GM18502 (cell line): ENCODE data around the gene MUC5B.
"Not testable (repeated sequence)": the region's sequence is repeated elsewhere in the genome, so short reads cannot be mapped to it uniquely, and the experiment has no call there.

Experiments used
- ATAC-seq: cut with Tn5 transposase; IDR thresholded peaks from one replicate; pipeline ENCODE4 v1.9.1; 2021; ENCODE audit warnings: mild to moderate bottlenecking; ENCODE audit not compliant: unreplicated experiment, poor library complexity

Gene MUC5B

DNA sequence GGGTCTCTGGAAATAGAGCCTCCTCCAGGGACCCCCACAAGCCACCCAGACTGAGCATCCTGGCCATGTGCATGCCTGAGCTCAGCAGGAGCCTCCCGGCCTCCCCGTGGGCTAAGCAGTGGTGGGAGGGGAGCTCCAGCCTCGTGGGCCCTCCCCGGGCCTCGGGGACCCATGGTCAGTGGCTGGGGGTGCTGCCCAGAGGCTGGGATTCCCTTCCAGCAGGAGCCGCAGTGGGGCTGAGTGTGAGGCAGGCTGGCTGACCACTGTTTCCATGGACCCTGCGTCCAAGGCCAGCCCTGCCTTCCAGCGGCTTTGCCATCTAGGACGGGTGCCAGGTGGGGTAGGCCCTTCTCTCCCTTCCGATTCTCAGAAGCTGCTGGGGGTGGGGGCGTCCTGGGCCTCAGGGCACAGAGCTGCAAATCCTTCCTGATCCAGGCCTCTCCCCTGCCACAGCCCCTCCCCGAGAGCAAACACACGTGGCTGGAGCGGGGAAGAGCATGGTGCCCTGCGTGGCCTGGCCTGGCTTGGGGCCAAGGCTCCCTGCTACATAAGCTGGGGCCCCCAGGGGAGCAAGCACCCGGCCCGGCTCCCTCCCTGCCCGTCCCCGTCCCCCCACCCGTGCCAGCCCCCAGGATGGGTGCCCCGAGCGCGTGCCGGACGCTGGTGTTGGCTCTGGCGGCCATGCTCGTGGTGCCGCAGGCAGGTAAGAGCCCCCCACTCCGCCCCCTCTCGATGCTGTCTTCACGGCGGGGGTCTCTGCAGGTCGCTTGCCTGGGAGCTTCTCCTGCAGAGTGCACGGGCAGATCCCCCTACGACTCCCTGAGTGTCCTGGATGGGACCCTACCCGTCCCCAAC lies at the start of gene MUC5B:
MUC5B (plus strand) TSS at position 576 of the 855 bp plus-strand sequence; CDS start at position 634, 58 bp downstream.
- no peak for ATAC-seq

DNA sequence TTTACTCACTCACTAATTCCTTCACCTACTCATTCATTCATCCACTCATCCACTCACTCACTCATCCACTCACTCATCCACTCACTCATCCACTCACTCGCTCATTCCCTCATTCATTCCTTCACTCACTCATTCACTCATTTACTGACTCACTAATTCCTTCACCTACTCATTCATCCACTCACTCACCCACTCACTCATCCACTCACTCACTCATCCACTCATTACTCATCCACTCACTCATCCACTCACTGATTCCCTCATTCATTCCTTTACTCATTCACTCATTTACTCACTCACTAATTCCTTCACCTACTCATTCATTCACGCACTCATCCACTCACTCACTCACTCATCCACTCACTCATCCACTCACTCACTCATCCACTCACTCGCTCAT lies 49.5 kb upstream of the MUC5B start:
- not testable (repeated sequence) for ATAC-seq

DNA sequence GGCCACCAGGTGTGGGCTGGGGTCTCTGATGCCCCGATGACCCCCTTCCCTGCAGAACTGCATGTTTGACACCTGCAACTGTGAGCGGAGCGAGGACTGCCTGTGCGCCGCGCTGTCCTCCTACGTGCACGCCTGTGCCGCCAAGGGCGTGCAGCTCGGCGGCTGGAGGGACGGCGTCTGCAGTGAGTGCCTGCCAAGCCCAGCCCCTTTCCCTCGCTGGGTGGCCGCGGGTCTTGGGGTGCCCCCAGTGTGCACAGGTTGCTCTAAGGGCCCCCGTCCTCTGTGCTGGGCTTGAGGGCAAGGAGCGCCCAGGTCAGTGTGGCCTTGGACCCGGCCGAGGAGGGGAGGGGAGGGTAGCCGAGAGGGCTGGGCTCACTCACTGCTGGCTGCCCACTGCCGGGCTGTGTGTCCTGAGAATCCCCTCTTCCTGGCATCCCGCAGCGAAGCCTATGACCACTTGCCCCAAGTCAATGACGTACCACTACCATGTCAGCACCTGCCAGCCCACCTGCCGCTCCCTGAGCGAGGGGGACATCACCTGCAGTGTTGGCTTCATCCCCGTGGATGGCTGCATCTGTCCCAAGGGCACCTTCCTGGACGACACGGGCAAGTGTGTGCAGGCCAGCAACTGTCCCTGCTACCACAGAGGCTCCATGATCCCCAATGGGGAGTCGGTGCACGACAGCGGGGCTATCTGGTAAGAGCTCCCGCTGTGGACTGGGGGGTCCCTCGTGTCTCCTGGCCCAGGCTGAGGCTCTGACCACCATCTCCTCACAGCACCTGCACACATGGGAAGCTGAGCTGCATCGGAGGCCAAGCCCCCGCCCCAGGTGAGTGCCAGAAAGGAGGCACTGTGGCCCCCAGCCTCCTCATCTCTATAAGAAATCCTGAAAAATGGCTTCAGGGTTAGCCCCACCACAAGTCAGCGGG lies 48.2 kb upstream of the MUC5B start:
- ATAC-seq = no peak

DNA sequence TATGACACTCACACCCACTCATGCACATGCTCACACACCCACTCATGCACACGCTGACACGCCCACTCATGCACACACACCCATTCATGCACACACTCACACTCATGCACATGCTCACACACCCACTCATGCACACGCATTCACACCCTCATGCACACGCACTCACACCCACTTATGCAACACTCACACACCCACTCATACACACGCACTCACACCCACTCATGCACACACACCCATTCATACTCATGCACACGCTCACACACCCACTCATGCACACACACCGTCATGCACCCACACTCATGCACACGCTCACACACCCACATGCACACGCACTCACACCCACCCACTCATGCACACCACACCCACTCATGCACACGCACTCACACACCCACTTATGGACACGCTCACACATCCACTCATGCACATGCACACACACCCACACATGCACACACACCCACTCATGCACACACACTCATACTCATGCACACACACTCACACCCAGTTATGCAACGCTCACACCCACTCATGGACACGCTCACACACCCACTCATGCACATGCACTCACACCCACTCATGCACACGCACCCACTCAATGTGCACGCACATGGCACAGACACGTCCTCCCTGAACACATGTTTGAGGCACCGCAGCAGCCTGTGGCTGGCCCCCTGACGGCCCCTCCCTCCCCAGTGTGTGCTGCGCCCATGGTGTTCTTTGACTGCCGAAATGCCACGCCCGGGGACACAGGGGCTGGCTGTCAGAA lies 47.2 kb upstream of the MUC5B start:
- no peak for ATAC-seq

DNA sequence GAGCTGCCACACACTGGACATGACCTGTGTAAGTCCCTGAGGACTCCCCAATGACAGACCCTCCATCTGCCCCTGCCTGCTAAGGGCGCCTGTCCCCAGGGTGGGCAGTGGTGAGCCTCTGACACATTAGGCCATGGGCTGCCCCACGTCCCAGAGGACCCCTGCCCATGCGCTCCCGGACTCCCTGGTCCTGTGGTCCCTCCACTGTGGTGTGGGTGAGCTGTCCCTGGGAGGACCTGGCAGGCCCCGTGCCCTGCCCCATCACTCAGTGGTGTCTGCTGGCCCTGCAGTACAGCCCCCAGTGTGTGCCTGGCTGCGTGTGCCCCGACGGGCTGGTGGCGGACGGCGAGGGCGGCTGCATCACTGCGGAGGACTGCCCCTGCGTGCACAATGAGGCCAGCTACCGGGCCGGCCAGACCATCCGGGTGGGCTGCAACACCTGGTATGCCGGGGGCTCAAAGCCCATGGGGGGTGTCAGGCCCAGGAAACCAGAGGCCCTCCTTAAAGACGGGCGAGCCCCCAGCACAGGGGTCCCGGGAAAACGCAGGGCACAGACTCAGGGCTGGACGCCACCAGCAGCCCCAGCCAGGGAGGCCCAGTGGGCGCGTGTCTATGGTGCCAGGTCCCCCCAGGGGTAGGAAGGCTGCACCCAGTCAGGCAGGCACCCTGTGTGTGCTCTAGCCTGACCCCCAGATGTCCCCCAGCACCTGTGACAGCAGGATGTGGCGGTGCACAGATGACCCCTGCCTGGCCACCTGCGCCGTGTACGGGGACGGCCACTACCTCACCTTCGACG lies 46.4 kb upstream of the MUC5B start:
- ATAC-seq = no peak

DNA sequence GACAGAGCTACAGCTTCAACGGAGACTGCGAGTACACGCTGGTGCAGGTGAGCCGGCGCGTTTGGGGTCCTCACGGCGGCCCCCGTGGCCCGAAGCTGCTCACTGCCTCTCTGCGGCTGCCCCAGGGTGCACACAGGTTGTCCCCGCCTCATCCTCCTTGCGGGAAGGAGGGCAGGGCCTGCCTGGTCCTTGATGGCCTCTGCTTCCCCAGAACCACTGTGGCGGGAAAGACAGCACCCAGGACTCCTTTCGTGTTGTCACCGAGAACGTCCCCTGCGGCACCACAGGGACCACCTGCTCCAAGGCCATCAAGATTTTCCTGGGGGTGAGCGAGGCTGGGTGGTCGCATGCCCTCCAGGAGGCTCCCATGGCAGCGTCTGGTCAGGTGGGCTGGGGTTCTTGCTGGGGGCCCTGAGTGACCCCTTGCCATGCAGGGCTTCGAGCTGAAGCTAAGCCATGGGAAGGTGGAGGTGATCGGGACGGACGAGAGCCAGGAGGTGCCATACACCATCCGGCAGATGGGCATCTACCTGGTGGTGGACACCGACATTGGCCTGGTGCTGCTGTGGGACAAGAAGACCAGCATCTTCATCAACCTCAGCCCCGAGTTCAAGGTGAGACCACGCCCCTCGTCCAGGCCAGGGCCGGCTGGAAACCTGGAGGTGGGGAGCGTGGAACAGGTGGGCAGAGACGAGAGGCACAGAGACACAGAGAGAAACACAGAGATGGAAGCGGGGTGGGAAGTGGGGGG lies 45.7 kb upstream of the MUC5B start:
- ATAC-seq = no peak

DNA sequence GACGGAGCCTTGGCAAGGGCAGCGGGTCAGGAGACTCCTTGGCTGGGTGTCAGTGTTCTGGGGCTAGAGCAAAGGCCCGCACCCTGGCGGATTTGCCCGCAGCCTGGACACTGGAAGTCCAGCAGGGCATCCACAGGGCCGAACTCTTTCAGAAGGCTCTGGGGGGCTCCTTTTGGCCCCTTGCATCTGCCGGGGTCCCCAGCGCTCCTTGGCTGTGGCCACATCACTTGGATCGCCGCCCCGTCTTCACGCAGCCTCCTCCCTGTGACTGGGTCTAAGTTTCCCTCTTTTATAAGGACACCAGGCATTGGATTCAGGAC lies 45.1 kb upstream of the MUC5B start:
- ATAC-seq = no peak

- ATAC-seq = no peak
These were observed 44.5 kb upstream of the MUC5B start for GRCh38 chr11:1178201-1178885.

GRCh38 chr11:1178906-1179305 lies 44.0 kb upstream of the MUC5B start:
- ATAC-seq = no peak

- ATAC-seq = no peak
These were observed 43.2 kb upstream of the MUC5B start for GRCh38 chr11:1179641-1180040.

- no peak for ATAC-seq
These were observed 42.7 kb upstream of the MUC5B start for GRCh38 chr11:1180171-1180570.

GRCh38 chr11:1180947-1181391 lies 41.9 kb upstream of the MUC5B start:
- ATAC-seq = no peak

DNA sequence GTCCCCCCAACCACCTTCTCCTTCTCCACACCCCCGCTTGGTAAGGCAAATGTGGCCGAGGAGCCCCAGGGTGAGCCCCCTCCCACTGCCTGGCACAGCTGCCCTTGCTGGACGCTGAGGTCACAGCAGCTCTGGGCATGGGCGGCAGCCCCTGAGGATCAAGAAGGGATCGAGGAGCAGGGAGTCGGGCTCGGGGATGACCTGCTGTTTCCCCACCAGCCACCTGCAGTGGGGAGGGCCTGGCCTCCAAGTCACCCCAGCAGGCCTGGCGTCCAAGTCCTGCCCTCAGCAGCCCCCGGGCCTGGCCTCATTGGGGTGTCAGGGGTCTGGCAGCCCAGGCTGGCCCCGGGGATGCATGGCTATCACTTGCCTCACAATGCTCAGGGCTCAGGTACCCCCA lies 41.4 kb upstream of the MUC5B start:
- no peak for ATAC-seq

DNA sequence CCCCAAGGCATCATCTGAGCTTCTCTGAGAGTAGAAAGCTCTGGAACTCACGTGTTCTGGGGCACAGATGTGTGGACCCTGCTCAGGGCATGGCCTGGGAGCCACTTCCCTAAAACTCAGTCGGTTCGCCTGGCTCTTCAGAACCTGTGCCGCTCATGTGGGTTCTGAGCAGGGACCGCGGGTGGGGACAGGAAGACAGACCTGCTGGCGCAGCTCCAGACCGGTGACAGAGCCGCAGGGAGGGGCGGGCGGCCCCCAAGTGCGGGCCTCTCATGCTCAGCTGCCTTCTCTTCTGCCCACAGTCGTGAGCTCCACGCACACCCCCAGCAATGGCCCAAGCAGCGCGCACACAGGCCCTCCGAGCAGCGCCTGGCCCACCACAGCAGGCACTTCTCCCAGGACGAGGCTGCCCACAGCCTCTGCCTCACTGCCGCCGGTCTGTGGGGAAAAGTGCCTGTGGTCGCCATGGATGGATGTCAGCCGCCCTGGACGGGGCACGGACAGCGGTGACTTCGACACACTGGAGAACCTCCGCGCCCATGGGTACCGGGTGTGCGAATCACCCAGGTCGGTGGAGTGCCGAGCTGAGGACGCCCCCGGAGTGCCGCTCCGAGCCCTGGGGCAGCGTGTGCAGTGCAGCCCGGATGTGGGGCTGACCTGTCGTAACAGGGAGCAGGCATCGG lies 40.9 kb upstream of the MUC5B start:
- no peak for ATAC-seq

DNA sequence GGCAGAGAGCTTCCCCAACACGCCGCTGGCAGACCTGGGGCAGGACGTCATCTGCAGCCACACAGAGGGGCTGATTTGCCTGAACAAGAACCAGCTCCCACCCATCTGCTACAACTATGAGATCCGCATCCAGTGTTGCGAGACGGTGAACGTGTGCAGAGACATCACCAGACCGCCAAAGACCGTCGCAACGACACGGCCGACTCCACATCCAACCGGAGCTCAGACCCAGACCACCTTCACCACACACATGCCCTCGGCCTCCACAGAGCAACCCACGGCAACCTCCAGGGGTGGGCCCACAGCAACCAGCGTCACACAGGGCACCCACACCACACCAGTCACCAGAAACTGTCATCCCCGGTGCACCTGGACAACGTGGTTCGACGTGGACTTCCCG lies 38.7 kb upstream of the MUC5B start:
- ATAC-seq = not testable (repeated sequence)

GRCh38 chr11:1188451-1189130 lies 34.3 kb upstream of the MUC5B start:
- not testable (repeated sequence) for ATAC-seq

- ATAC-seq = not testable (repeated sequence)
These were observed 33.0 kb upstream of the MUC5B start for GRCh38 chr11:1189816-1190215.
